Measurements from ENCODE around the gene TRIM44.

The TRIM44 gene

GRCh38 chr11:35800970-35801953 is 138.7 kb downstream of the TRIM44 start:
- no peak overlapping the region for H3K4me3 ChIP-seq (ENCODE audit: low read depth, low read length)
- no peak for DNase-seq (ENCODE audit: low read depth)
- TF ChIP-seq CTCF (IDR thresholded peaks at IDR 0.05; ENCODE audit: low read depth, low read length, missing control alignments): no peak

GRCh38 chr11:35802221-35802620 is 139.6 kb downstream of the TRIM44 start:
- no peak overlapping the region for H3K4me3 ChIP-seq (ENCODE audit: low read depth, low read length)
- DNase-seq (ENCODE audit: low read depth): no peak
- no peak for TF ChIP-seq CTCF (IDR thresholded peaks at IDR 0.05; ENCODE audit: low read depth, low read length, missing control alignments)

GRCh38 chr11:35802672-35803071 is 140.1 kb downstream of the TRIM44 start:
- no peak for DNase-seq (ENCODE audit: low read depth)
- TF ChIP-seq CTCF (IDR thresholded peaks at IDR 0.05; ENCODE audit: low read depth, low read length, missing control alignments): no peak

GRCh38 chr11:35803115-35803514 is 140.5 kb downstream of the TRIM44 start:
- no peak for TF ChIP-seq CTCF (IDR thresholded peaks at IDR 0.05; ENCODE audit: low read depth, low read length, missing control alignments)
- DNase-seq (ENCODE audit: low read depth): no peak
- H3K4me3 ChIP-seq (ENCODE audit: low read depth, low read length): no peak overlapping the region

More at GRCh38 chr11:35802672-35803071, 140.1 kb downstream of the TRIM44 start:
- H3K4me3 ChIP-seq (ENCODE audit: low read depth, low read length): no peak overlapping the region

GRCh38 chr11:35804451-35805040 is 142.0 kb downstream of the TRIM44 start:
- no peak overlapping the region for H3K4me3 ChIP-seq (ENCODE audit: low read depth, low read length)
- TF ChIP-seq CTCF (IDR thresholded peaks at IDR 0.05; ENCODE audit: low read depth, low read length, missing control alignments): no peak
- no peak for DNase-seq (ENCODE audit: low read depth)

- H3K4me3 ChIP-seq (ENCODE audit: low read depth, low read length): no peak overlapping the region
- TF ChIP-seq CTCF (IDR thresholded peaks at IDR 0.05; ENCODE audit: low read depth, low read length, missing control alignments): no peak
- no peak for DNase-seq (ENCODE audit: low read depth)
These were observed 147.0 kb downstream of the TRIM44 start for GRCh38 chr11:35809561-35809960.

All from GM12864 (cell line).